ENCODE results near the gene OTP. TPM values are rescaled to one million over a fixed set of nuclear protein-coding genes. Genes with fewer than 3 reads are reported as not detected.

Gene OTP
- total RNA-seq, 1 experiment from 2014 or later: 0.11 TPM

- no peak for DNase-seq
- Mint-ChIP-seq H3K9me3 (ENCODE audit: unreplicated experiment) (no peaks in the 10 kb centered on the region), H3K36me3 (ENCODE audit: insufficient read depth, unreplicated experiment) (no peaks in the 10 kb centered on the region), H3K4me1 (ENCODE audit: low read depth, unreplicated experiment) (peaks cover 17% of the 10 kb centered on the region), H3K27ac (ENCODE audit: unreplicated experiment) (no peak overlapping the region), H3K4me3 (ENCODE audit: unreplicated experiment) (no peak overlapping the region), H3K27me3 (ENCODE audit: insufficient read depth, unreplicated experiment) (peaks cover 35% of the 10 kb centered on the region)
- intact Hi-C loops (cut with micrococcal nuclease; ENCODE audit: unreplicated experiment): no loop called here
- TF ChIP-seq, protein P1, sequence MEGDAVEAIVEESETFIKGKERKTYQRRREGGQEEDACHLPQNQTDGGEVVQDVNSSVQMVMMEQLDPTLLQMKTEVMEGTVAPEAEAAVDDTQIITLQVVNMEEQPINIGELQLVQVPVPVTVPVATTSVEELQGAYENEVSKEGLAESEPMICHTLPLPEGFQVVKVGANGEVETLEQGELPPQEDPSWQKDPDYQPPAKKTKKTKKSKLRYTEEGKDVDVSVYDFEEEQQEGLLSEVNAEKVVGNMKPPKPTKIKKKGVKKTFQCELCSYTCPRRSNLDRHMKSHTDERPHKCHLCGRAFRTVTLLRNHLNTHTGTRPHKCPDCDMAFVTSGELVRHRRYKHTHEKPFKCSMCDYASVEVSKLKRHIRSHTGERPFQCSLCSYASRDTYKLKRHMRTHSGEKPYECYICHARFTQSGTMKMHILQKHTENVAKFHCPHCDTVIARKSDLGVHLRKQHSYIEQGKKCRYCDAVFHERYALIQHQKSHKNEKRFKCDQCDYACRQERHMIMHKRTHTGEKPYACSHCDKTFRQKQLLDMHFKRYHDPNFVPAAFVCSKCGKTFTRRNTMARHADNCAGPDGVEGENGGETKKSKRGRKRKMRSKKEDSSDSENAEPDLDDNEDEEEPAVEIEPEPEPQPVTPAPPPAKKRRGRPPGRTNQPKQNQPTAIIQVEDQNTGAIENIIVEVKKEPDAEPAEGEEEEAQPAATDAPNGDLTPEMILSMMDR (IDR thresholded peaks at IDR 0.05; ENCODE audit: insufficient read depth in 1 of 2, low read depth in 1 of 2, low read length in 1 of 2, severe bottlenecking in 1 of 2, unreplicated experiment in 1 of 2): no peak
- Histone ChIP-seq H3K4me3 (ENCODE audit: low read depth, low read length) (no peak overlapping the region), H3K27me3 (replicated peaks; ENCODE audit: control insufficient read depth, insufficient read depth, low read length) (no peaks in the 10 kb centered on the region; the same call in 1 of the 2 replicates), H3K4me1 (peaks cover 3% of the 10 kb centered on the region; the same call in 1 of the 2 replicates), H3K9me3 (no peaks in the 10 kb centered on the region), H3K36me3 (ENCODE audit: control insufficient read depth, insufficient read depth, low read length) (no peaks in the 10 kb centered on the region)
- no TSS peak for BruUV-seq (replicated peaks)
- CTCF ChIA-PET: no interaction called here
- POLR2A ChIA-PET: no interaction called here
These were observed 1.1 kb downstream of the OTP start for GRCh38 chr5:77637170-77637997.

DNA sequence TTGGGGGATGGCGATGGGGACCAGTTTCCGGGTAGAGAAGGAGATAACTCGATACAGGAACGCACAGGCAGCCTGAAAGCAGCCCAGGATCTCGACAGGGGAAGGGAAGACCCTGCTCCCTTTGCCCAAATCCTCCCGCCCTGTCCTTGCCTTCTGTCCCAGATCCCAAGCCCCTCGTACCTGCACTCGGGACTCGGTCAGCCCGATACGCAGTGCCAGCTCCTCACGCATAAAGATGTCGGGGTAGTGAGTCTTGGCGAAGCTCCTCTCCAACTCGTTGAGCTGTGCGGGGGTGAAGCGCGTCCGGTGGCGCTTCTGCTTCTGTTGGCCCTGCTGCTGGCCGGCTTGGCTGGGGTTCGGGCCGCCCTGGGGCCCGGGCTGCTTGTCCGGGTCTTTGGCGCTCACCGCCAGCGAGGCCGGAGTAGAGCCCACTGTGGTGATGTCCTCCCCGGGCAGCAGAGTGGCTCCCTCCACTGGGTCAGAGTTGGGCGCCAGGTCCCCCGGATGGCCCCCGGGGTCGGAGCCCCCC lies 1.8 kb downstream of the OTP start:
- TF ChIP-seq, protein P1 (IDR thresholded peaks at IDR 0.05; ENCODE audit: insufficient read depth in 1 of 2, low read depth in 1 of 2, low read length in 1 of 2, severe bottlenecking in 1 of 2, unreplicated experiment in 1 of 2): no peak
- intact Hi-C loops (cut with micrococcal nuclease; ENCODE audit: unreplicated experiment): no loop called here
- Histone ChIP-seq H3K36me3 (ENCODE audit: control insufficient read depth, insufficient read depth, low read length) (no peaks in the 10 kb centered on the region), H3K27me3 (replicated peaks; ENCODE audit: control insufficient read depth, insufficient read depth, low read length) (no peaks in the 10 kb centered on the region; the same call in 1 of the 2 replicates), H3K9me3 (no peaks in the 10 kb centered on the region), H3K4me3 (ENCODE audit: low read depth, low read length) (no peak overlapping the region), H3K4me1 (peaks cover 3% of the 10 kb centered on the region; the same call in 1 of the 2 replicates)
- Mint-ChIP-seq H3K27ac (ENCODE audit: unreplicated experiment) (no peak overlapping the region), H3K4me1 (ENCODE audit: low read depth, unreplicated experiment) (peaks cover 17% of the 10 kb centered on the region), H3K36me3 (ENCODE audit: insufficient read depth, unreplicated experiment) (no peaks in the 10 kb centered on the region), H3K4me3 (ENCODE audit: unreplicated experiment) (no peak overlapping the region), H3K9me3 (ENCODE audit: unreplicated experiment) (no peaks in the 10 kb centered on the region), H3K27me3 (ENCODE audit: insufficient read depth, unreplicated experiment) (peaks cover 32% of the 10 kb centered on the region)
- DNase-seq: no peak
- BruUV-seq (replicated peaks): no TSS peak
- CTCF ChIA-PET: no interaction called here
- POLR2A ChIA-PET: no interaction called here

- Mint-ChIP-seq H3K4me1 (ENCODE audit: low read depth, unreplicated experiment) (peaks cover 17% of the 10 kb centered on the region), H3K4me3 (ENCODE audit: unreplicated experiment) (no peak overlapping the region), H3K9me3 (ENCODE audit: unreplicated experiment) (no peaks in the 10 kb centered on the region), H3K27ac (ENCODE audit: unreplicated experiment) (no peak overlapping the region), H3K27me3 (ENCODE audit: insufficient read depth, unreplicated experiment) (peaks cover 32% of the 10 kb centered on the region), H3K36me3 (ENCODE audit: insufficient read depth, unreplicated experiment) (no peaks in the 10 kb centered on the region)
- no peaks in the 10 kb centered on the region for H3K36me3 ChIP-seq (ENCODE audit: control insufficient read depth, insufficient read depth, low read length)
- H3K4me1 ChIP-seq: peaks cover 4% of the 10 kb centered on the region; the same call in 1 of the 2 replicates
- ChIA-PET CTCF (no interaction called here), POLR2A (no interaction called here)
- DNase-seq: no peak
- TF ChIP-seq, protein P1 (IDR thresholded peaks at IDR 0.05; ENCODE audit: insufficient read depth in 1 of 2, low read depth in 1 of 2, low read length in 1 of 2, severe bottlenecking in 1 of 2, unreplicated experiment in 1 of 2): no peak
- intact Hi-C loops (cut with micrococcal nuclease; ENCODE audit: unreplicated experiment): no loop called here
- no peaks in the 10 kb centered on the region; the same call in 1 of the 2 replicates for H3K27me3 ChIP-seq (replicated peaks; ENCODE audit: control insufficient read depth, insufficient read depth, low read length)
- no TSS peak for BruUV-seq (replicated peaks)
- H3K4me3 ChIP-seq (ENCODE audit: low read depth, low read length): no peak overlapping the region
- no peaks in the 10 kb centered on the region for H3K9me3 ChIP-seq
These were observed 2.4 kb downstream of the OTP start for GRCh38 chr5:77635917-77636640.
